HEK293 (cell line): ENCODE data around the gene F2RL3.

Source experiments
- CTCF ChIA-PET: fragments of 350-600 bp; formaldehyde crosslinking; extraction: SDS; loops from one replicate; lab custom pipeline; 2021; ENCODE audit warnings: antibody characterized with exemption; lab: Yijun Ruan, JAX
- POLR2A ChIA-PET: fragments of 300-600 bp; formaldehyde crosslinking; extraction: SDS; loops from one replicate; lab custom pipeline; 2020; ENCODE audit warnings: antibody characterized with exemption, inconsistent platforms; lab: Yijun Ruan, JAX
- H3K27ac ChIP-seq: fragments of 200-500 bp; sonication (Bioruptor generic); 2 replicates; pipeline ENCODE4 v1.5.1; 2014; ENCODE audit warnings: low read depth, low read length, control low read depth, inconsistent platforms; ENCODE audit errors: extremely low read depth
- H3K36me3 ChIP-seq, 2 experiments: fragments of 200-500 bp in 1 of 2; sonication (Bioruptor generic) in 1 of 2; 1 replicate in 1 of 2; 2 replicates in 1 of 2; pipeline ENCODE4 v1.5.1; 2014 to 2017; ENCODE audit warnings: inconsistent platforms in 2 of 2, low read length in 2 of 2; ENCODE audit not compliant: control insufficient read depth in 2 of 2, insufficient read depth in 1 of 2
- H3K4me1 ChIP-seq: fragments of 200-500 bp; sonication (Bioruptor generic); 2 replicates; pipeline ENCODE4 v1.5.1; 2014; ENCODE audit warnings: mild to moderate bottlenecking, low read length, inconsistent platforms; ENCODE audit not compliant: control insufficient read depth, insufficient read depth
- H3K4me3 ChIP-seq: 2 replicates; pipeline ENCODE4 v1.5.1; 2011; ENCODE audit warnings: low read depth, mild to moderate bottlenecking, control low read depth, low read length, moderate library complexity
- H3K9me3 ChIP-seq: fragments of 200-500 bp; sonication (Bioruptor generic); 2 replicates; pipeline ENCODE4 v1.5.1; 2014; ENCODE audit warnings: low read depth, low read length, inconsistent platforms; ENCODE audit not compliant: control insufficient read depth, insufficient read depth
- OSR2 ChIP-seq: fragments of 450-650 bp; formaldehyde crosslinking; IDR thresholded peaks from 2 replicates; pipeline ENCODE4 v1.5.1; 2016; ENCODE audit warnings: missing biosample characterization, missing genetic modification characterization
- SCRT2 ChIP-seq: fragments of 450-650 bp; formaldehyde crosslinking; IDR thresholded peaks from 2 replicates; pipeline ENCODE4 v1.5.1; 2016; ENCODE audit warnings: missing biosample characterization, missing genetic modification characterization
- SETDB1 ChIP-seq: IDR thresholded peaks from one replicate; pipeline ENCODE4 v1.6.1; 2017; ENCODE audit warnings: mild to moderate bottlenecking, low read length, moderate library complexity, mixed read lengths; ENCODE audit not compliant: insufficient read length
- WT1 ChIP-seq: fragments of 450-650 bp; formaldehyde crosslinking; IDR thresholded peaks from 2 replicates; pipeline ENCODE4 v1.5.1; 2016; ENCODE audit warnings: missing biosample characterization, missing genetic modification characterization
- YY2 ChIP-seq: fragments of 450-650 bp; formaldehyde crosslinking; IDR thresholded peaks from 2 replicates; pipeline ENCODE4 v1.5.1; 2016; ENCODE audit warnings: missing biosample characterization, missing genetic modification characterization
- ZBTB7A ChIP-seq: fragments of 450-650 bp; formaldehyde crosslinking; IDR thresholded peaks from 2 replicates; pipeline ENCODE4 v1.5.1; 2016; ENCODE audit warnings: low read depth, missing biosample characterization, missing genetic modification characterization
- ZNF175 ChIP-seq: fragments of 450-650 bp; formaldehyde crosslinking; IDR thresholded peaks from 2 replicates; pipeline ENCODE4 v1.5.1; 2016; ENCODE audit warnings: missing biosample characterization, missing genetic modification characterization
- ZNF48 ChIP-seq: fragments of 450-650 bp; formaldehyde crosslinking; IDR thresholded peaks from 2 replicates; pipeline ENCODE4 v1.5.1; 2016; ENCODE audit warnings: missing biosample characterization, missing genetic modification characterization
- ZNF548 ChIP-seq: fragments of 450-650 bp; formaldehyde crosslinking; IDR thresholded peaks from 2 replicates; pipeline ENCODE4 v1.5.1; 2016; ENCODE audit warnings: missing biosample characterization, missing genetic modification characterization
- ZNF549 ChIP-seq: fragments of 450-650 bp; IDR thresholded peaks from 2 replicates; pipeline ENCODE4 v1.5.1; 2018; ENCODE audit warnings: missing biosample characterization, missing genetic modification characterization, mild to moderate bottlenecking, inconsistent platforms, moderate library complexity
- ZNF610 ChIP-seq: fragments of 450-650 bp; formaldehyde crosslinking; IDR thresholded peaks from 2 replicates; pipeline ENCODE4 v1.5.1; 2016; ENCODE audit warnings: missing biosample characterization, missing genetic modification characterization, borderline replicate concordance
- ZNF623 ChIP-seq: fragments of 450-650 bp; formaldehyde crosslinking; IDR thresholded peaks from 2 replicates; pipeline ENCODE4 v1.5.1; 2016; ENCODE audit warnings: missing biosample characterization, missing genetic modification characterization
- ZNF658 ChIP-seq: fragments of 450-650 bp; formaldehyde crosslinking; IDR thresholded peaks from 2 replicates; pipeline ENCODE4; 2016; ENCODE audit warnings: missing biosample characterization, missing genetic modification characterization
- ZNF777 ChIP-seq: fragments of 450-650 bp; formaldehyde crosslinking; IDR thresholded peaks from 2 replicates; pipeline ENCODE4 v1.5.1; 2017; ENCODE audit warnings: missing biosample characterization, missing genetic modification characterization, borderline replicate concordance
- ZNF791 ChIP-seq: fragments of 450-650 bp; formaldehyde crosslinking; IDR thresholded peaks from 2 replicates; pipeline ENCODE4 v1.5.1; 2016; ENCODE audit warnings: missing biosample characterization, missing genetic modification characterization
- ZNF792 ChIP-seq: fragments of 450-650 bp; formaldehyde crosslinking; IDR thresholded peaks from 2 replicates; pipeline ENCODE4 v1.5.1; 2016; ENCODE audit warnings: missing biosample characterization, missing genetic modification characterization
- TF ChIP-seq, protein P1 (sequence below): fragments of 450-650 bp; formaldehyde crosslinking; IDR thresholded peaks from 2 replicates; pipeline ENCODE4 v1.5.1; 2017; ENCODE audit warnings: missing biosample characterization, missing genetic modification characterization
- TF ChIP-seq, protein P2 (sequence below): fragments of 450-650 bp; formaldehyde crosslinking; IDR thresholded peaks from 2 replicates; pipeline ENCODE4 v1.5.1; 2016; ENCODE audit warnings: missing biosample characterization, missing genetic modification characterization

F2RL3 gene

DNA sequence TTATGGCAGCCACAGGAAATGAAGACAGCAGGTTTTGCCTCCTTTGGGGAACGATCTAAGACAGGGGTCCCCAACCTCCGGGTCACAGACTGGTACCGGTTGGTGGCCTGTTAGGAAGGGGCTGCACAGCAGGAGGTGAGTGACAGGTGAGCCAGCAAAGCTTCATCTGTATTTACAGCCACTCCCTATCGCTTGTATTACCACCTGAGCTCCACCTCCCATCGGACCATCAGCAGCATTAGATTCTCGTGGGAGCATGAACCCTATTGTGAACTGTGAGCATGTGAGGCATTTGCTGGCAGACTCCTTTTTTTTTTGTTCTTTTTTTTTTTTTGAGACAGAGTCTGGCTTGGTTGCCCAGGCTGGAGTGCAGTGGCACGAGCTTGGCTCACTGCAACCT is 22.2 kb downstream of the F2RL3 start:
- no peak overlapping the region for H3K27ac ChIP-seq
- CTCF ChIA-PET = interaction anchor here (0.6 to 0.7 kb wide), 2 partner anchors 134 to 195 kb away, joined by 3 read pairs; no protein-coding TSS in a partner anchor

DNA sequence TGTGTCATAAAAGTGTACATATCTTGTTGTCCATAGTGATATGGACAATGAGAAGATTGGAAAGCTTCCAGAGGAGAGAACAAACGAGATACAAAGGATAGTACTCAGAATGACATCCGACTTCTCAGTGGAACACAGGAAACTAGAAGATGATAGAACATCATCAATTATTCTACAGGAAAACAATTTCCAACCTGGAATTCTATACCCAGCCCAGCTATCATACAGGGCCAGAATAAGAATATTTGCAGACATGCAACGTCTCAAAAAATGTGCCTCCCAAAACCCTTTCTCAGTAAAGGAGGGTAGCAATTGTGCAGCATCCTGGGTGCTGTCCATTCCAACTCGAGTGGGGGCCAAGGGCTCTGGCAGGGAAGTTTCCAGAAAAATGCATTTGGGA is 24.0 kb downstream of the F2RL3 start:
- Histone ChIP-seq H3K4me1 (no peaks in the 10 kb centered on the region), H3K27ac (no peak overlapping the region), H3K9me3 (no peaks in the 10 kb centered on the region), H3K4me3 (no peak overlapping the region), H3K36me3 (no peaks in the 10 kb centered on the region)
- CTCF ChIA-PET = no interaction called here
- POLR2A ChIA-PET = no interaction called here
- TF ChIP-seq SETDB1 (peak; percentile 22), ZNF549 (tag by site-specific recombination) (no peak)

More for the DNA sequence above, 22.2 kb downstream of the F2RL3 start:
- POLR2A ChIA-PET = no interaction called here
- no peak overlapping the region for H3K4me3 ChIP-seq
- H3K36me3 ChIP-seq = no peaks in the 10 kb centered on the region
- TF ChIP-seq ZNF623 (tag by site-specific recombination) = no peak
- TF ChIP-seq YY2 = no peak
- peak; percentile 99 for TF ChIP-seq ZNF610 (tag by site-specific recombination)
- TF ChIP-seq ZNF175 (tag by site-specific recombination) = no peak
- no peak for TF ChIP-seq ZNF48 (tag by site-specific recombination)
- TF ChIP-seq, all 188 proteins: peak for 1
- Histone ChIP-seq H3K9me3 (no peaks in the 10 kb centered on the region), H3K4me1 (no peaks in the 10 kb centered on the region)

DNA sequence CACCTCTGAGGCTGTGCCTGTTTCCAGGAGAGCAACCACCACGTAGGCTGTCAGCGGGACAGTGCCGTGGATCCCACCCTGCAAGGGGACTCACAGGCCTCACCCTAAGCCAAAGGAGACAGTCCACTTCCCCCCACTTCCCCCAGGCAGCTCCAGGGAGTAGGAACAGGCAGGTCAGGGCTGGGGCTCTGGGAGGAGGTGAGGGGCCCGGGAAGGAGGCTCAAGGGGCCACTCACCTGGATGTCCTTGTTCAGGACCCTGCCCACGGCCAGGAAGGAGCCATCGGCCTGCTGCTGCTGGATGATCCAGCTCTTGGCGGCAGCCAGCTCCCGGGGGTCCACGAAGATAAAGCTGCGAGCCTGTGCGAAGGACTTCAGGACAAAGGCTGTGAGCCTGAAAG is 25.6 kb downstream of the F2RL3 start:
- CTCF ChIA-PET = no interaction called here
- no peaks in the 10 kb centered on the region for H3K4me1 ChIP-seq
- POLR2A ChIA-PET = no interaction called here
- no peak overlapping the region for H3K4me3 ChIP-seq
- H3K9me3 ChIP-seq = no peaks in the 10 kb centered on the region
- TF ChIP-seq ZNF791 (tag by site-specific recombination) (no peak), ZNF658 (tag by site-specific recombination) (no peak), ZBTB7A (tag by site-specific recombination) (no peak), WT1 (tag by site-specific recombination) (no peak), ZNF777 (tag by site-specific recombination) (no peak), OSR2 (tag by site-specific recombination) (no peak), SCRT2 (tag by site-specific recombination) (no peak), ZNF792 (tag by site-specific recombination) (no peak), ZNF548 (tag by site-specific recombination) (no peak), ZNF175 (tag by site-specific recombination) (no peak)
- TF ChIP-seq, protein P1, sequence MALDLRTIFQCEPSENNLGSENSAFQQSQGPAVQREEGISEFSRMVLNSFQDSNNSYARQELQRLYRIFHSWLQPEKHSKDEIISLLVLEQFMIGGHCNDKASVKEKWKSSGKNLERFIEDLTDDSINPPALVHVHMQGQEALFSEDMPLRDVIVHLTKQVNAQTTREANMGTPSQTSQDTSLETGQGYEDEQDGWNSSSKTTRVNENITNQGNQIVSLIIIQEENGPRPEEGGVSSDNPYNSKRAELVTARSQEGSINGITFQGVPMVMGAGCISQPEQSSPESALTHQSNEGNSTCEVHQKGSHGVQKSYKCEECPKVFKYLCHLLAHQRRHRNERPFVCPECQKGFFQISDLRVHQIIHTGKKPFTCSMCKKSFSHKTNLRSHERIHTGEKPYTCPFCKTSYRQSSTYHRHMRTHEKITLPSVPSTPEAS (tag by site-specific recombination) = no peak
- TF ChIP-seq, protein P2, sequence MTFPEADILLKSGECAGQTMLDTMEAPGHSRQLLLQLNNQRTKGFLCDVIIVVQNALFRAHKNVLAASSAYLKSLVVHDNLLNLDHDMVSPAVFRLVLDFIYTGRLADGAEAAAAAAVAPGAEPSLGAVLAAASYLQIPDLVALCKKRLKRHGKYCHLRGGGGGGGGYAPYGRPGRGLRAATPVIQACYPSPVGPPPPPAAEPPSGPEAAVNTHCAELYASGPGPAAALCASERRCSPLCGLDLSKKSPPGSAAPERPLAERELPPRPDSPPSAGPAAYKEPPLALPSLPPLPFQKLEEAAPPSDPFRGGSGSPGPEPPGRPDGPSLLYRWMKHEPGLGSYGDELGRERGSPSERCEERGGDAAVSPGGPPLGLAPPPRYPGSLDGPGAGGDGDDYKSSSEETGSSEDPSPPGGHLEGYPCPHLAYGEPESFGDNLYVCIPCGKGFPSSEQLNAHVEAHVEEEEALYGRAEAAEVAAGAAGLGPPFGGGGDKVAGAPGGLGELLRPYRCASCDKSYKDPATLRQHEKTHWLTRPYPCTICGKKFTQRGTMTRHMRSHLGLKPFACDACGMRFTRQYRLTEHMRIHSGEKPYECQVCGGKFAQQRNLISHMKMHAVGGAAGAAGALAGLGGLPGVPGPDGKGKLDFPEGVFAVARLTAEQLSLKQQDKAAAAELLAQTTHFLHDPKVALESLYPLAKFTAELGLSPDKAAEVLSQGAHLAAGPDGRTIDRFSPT (tag by site-specific recombination) = no peak
- no peak overlapping the region for H3K27ac ChIP-seq
- no peaks in the 10 kb centered on the region for H3K36me3 ChIP-seq
